Sigmoid colon (tissue), 4 donors: ENCODE measurements around the gene ARPC5.

Source experiments
- EP300 ChIP-seq, 4 donors: sonication (generic); formaldehyde crosslinking; IDR thresholded peaks; one replicate each; pipeline ENCODE4 v1.6.1; 2017; ENCODE audit warnings: antibody characterized with exemption in 4 of 4
- POLR2A ChIP-seq, 2 donors: fragments of 450-650 bp; IDR thresholded peaks; one replicate each; pipeline ENCODE4 v1.6.1; 2016; ENCODE audit warnings: antibody characterized with exemption in 2 of 2, mild to moderate bottlenecking in 2 of 2, moderate library complexity in 2 of 2
- POLR2AphosphoS5 ChIP-seq, 4 donors: sonication (generic); formaldehyde crosslinking; IDR thresholded peaks; one replicate each; pipeline ENCODE4 v1.6.1; 2017; ENCODE audit warnings: antibody characterized with exemption in 4 of 4
- TF ChIP-seq, protein P1 (sequence below), 4 experiments: fragments of 450-650 bp in 3 of 4; fragments of 200-600 bp in 1 of 4; IDR thresholded peaks; one replicate each; pipeline ENCODE4 v1.5.1; 2016 to 2019; ENCODE audit warnings: antibody characterized with exemption in 4 of 4, mild to moderate bottlenecking in 3 of 4, moderate library complexity in 2 of 4

DNA sequence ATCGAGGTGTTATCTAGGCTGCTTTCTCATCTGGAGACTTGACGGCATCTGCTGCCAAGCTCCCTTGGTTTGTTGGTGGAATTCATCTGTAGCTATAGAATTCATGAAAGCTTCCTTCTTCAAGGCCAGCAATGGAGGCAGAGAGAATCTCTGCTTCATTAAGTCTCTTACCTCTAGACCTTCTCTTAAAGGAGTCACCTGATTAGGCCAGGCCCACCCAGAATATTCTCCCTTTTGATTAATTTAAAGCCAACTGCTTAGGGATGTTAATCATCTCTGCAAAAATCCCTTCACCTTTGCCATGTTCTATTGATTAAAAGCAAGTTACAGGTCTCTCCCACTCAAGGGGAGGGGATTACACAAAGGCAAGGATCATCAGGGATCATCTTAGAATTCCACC is 40.0 kb downstream of the ARPC5 start:
- TF ChIP-seq, protein P1, sequence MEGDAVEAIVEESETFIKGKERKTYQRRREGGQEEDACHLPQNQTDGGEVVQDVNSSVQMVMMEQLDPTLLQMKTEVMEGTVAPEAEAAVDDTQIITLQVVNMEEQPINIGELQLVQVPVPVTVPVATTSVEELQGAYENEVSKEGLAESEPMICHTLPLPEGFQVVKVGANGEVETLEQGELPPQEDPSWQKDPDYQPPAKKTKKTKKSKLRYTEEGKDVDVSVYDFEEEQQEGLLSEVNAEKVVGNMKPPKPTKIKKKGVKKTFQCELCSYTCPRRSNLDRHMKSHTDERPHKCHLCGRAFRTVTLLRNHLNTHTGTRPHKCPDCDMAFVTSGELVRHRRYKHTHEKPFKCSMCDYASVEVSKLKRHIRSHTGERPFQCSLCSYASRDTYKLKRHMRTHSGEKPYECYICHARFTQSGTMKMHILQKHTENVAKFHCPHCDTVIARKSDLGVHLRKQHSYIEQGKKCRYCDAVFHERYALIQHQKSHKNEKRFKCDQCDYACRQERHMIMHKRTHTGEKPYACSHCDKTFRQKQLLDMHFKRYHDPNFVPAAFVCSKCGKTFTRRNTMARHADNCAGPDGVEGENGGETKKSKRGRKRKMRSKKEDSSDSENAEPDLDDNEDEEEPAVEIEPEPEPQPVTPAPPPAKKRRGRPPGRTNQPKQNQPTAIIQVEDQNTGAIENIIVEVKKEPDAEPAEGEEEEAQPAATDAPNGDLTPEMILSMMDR (IDR thresholded peaks at IDR 0.05): no peak
- TF ChIP-seq POLR2A (IDR thresholded peaks at IDR 0.05): no peak
- TF ChIP-seq EP300 (IDR thresholded peaks at IDR 0.05): no peak
- no peak for TF ChIP-seq POLR2AphosphoS5 (IDR thresholded peaks at IDR 0.05)
